Keratinocyte (primary cell): ENCODE data around the gene SMYD4.

Source experiments
- CTCF ChIP-seq, 3 experiments: IDR thresholded peaks in 1 of 3; conservative IDR thresholded peaks in 1 of 3; optimal IDR thresholded peaks in 1 of 3; 2 replicates in 2 of 3; 3 replicates in 1 of 3; pipeline versions ENCODE3 to v1.5.1; 2011; ENCODE audit warnings: low read length in 3 of 3, mild to moderate bottlenecking in 3 of 3, moderate library complexity in 2 of 3, control low read depth in 1 of 3, inconsistent platforms in 1 of 3; ENCODE audit not compliant: insufficient read depth in 2 of 3; ENCODE audit errors: extremely low read depth in 1 of 3
- EZH2 ChIP-seq: IDR thresholded peaks from one replicate; pipeline ENCODE4 v1.6.1; 2012; ENCODE audit warnings: inconsistent platforms, mild to moderate bottlenecking, low read length, moderate library complexity

DNA sequence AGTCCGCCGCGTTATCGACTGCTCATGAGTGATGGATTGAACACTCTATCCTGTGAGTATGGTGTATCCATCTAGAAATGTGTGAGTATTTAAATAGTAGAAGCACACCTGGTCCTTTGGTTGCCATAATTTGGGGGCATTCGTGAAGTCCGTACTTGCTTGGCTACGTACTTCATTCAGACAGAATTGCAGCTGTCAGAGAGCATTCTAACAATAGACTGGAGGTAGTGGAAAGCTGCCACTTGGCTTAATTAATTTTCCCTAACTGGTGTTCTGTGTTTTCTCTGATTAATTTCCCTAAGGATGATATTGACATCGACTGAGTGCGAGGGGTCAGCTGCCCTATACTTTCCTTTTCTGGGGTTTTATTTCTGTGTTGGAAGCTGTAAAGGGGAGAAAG lies 14.2 kb upstream of the SMYD4 start:
- TF ChIP-seq CTCF (optimal IDR thresholded peaks at IDR 0.05 in 1 of 3, IDR thresholded peaks at IDR 0.05 in 1 of 3, conservative IDR thresholded peaks at IDR 0.05 in 1 of 3; ENCODE audit: extremely low read depth in 1 of 3, insufficient read depth in 2 of 3, low read length in 3 of 3) (no peak), EZH2 (no peak)
